K562 (cell line): ENCODE measurements around the gene CD82. TPM values are rescaled to one million over a fixed set of nuclear protein-coding genes. Genes with fewer than 3 reads are reported as not detected.

Experiments used
- ATAC-seq: fragments of 200-7000 bp; cut with Tn5 transposase; 3 replicates; pipeline ENCODE4 v1.9.1; 2020; ENCODE audit warnings: moderate library complexity
- BruUV-seq: library from RNA; stranded (reverse); fragments of 400-500 nt; replicated peaks from 2 replicates; lab custom pipeline; 2021; lab: Mats Ljungman, UMichigan
- CTCF ChIA-PET: fragments of 300-600 bp; formaldehyde crosslinking; extraction: SDS; loops from one replicate; lab custom pipeline; 2021; ENCODE audit warnings: low intra/inter-chr PET ratio; lab: Yijun Ruan, JAX
- POLR2A ChIA-PET: fragments of 300-600, 350-650 bp; sonication (Branson Sonifier 250); formaldehyde crosslinking; extraction: SDS; loops from one replicate; lab custom pipeline; 2021; ENCODE audit warnings: antibody characterized with exemption, inconsistent platforms; lab: Yijun Ruan, JAX
- DNase-seq, 4 experiments: peaks; one replicate each; pipeline versions ENCODE4 v3.0.0 to v3.0.0-alpha.2; 2011 to 2018; ENCODE audit warnings: low spot score in 3 of 4, mixed read lengths in 3 of 4; ENCODE audit errors: extremely low read depth in 1 of 4
- FAIRE-seq: peaks from 2 replicates; lab custom pipeline; 2011; peaks lifted over from hg19 to GRCh38; lab: Jason Lieb, UNC
- H2AFZ ChIP-seq: 2 replicates; pipeline ENCODE4 v1.6.0; 2011; ENCODE audit warnings: low read depth, low read length, control low read depth, inconsistent platforms
- H3K27ac ChIP-seq: fragments of 200-600 bp; 3 replicates; pipeline ENCODE4 v1.8.0; 2011; ENCODE audit warnings: low read depth, mild to moderate bottlenecking, control low read depth, inconsistent platforms, low read length, moderate library complexity, mixed read lengths; ENCODE audit errors: extremely low read depth
- H3K27me3 ChIP-seq, 2 experiments: fragments of 300-600 bp in 1 of 2; 2 replicates in 1 of 2; 3 replicates in 1 of 2; pipeline versions ENCODE4 v1.6.0 to v1.8.0; 2011; ENCODE audit warnings: inconsistent platforms in 2 of 2, low read length in 2 of 2, mild to moderate bottlenecking in 1 of 2, mixed read lengths in 1 of 2, moderate library complexity in 1 of 2; ENCODE audit not compliant: control insufficient read depth in 2 of 2, insufficient read depth in 2 of 2
- H3K36me3 ChIP-seq: fragments of 300-600 bp; 3 replicates; pipeline ENCODE4 v1.8.0; 2011; ENCODE audit warnings: mild to moderate bottlenecking, low read length, inconsistent platforms; ENCODE audit not compliant: control insufficient read depth, insufficient read depth
- H3K4me1 ChIP-seq, 2 experiments: fragments of 200-600 bp in 1 of 2; replicated peaks in 1 of 2; 2 replicates in 1 of 2; 3 replicates in 1 of 2; pipeline versions ENCODE4 v1.5.1 to v1.8.0; 2011; ENCODE audit warnings: inconsistent platforms in 2 of 2, low read length in 2 of 2, mild to moderate bottlenecking in 1 of 2, mixed read lengths in 1 of 2, moderate library complexity in 1 of 2; ENCODE audit not compliant: control insufficient read depth in 2 of 2, insufficient read depth in 2 of 2
- H3K4me2 ChIP-seq: 2 replicates; pipeline ENCODE4 v1.6.1; 2011; ENCODE audit warnings: low read length, control low read depth, inconsistent platforms, mixed read lengths; ENCODE audit not compliant: insufficient read depth
- H3K4me3 ChIP-seq: fragments of 200-600 bp; sonication (generic), shearing (Covaris generic); 2 replicates; pipeline ENCODE4 v1.5.1; 2016; ENCODE audit warnings: control low read depth, inconsistent platforms
- H3K79me2 ChIP-seq: fragments of 200-600 bp; 3 replicates; pipeline ENCODE4 v1.8.0; 2011; ENCODE audit warnings: low read length, inconsistent platforms; ENCODE audit not compliant: control insufficient read depth, insufficient read depth
- H3K9ac ChIP-seq, 2 experiments: 2 replicates each; pipeline versions ENCODE4 v1.6.0 to v1.6.1; 2011; ENCODE audit warnings: low read depth in 2 of 2, low read length in 2 of 2, control low read depth in 1 of 2, inconsistent platforms in 1 of 2, mild to moderate bottlenecking in 1 of 2, mixed read lengths in 1 of 2; ENCODE audit not compliant: insufficient read depth in 1 of 2
- H3K9me1 ChIP-seq: one replicate; pipeline ENCODE4 v1.6.0; 2011; ENCODE audit warnings: inconsistent platforms, mild to moderate bottlenecking, low read length, moderate library complexity; ENCODE audit not compliant: control insufficient read depth, insufficient read depth
- H3K9me3 ChIP-seq: replicated peaks from 2 replicates; pipeline ENCODE4 v1.5.1; 2011; ENCODE audit warnings: low read depth, low read length, inconsistent platforms; ENCODE audit not compliant: control insufficient read depth, insufficient read depth
- H4K20me1 ChIP-seq: replicated peaks from 2 replicates; pipeline ENCODE4 v1.6.1; 2011; ENCODE audit warnings: low read length, inconsistent platforms, mixed read lengths; ENCODE audit not compliant: control insufficient read depth, insufficient read depth
- E2F6 ChIP-seq, 2 experiments: IDR thresholded peaks; 2 replicates each; pipeline ENCODE4 v1.6.1; 2011; ENCODE audit warnings: borderline replicate concordance in 1 of 2, control low read depth in 1 of 2, low read depth in 1 of 2, low read length in 1 of 2, mild to moderate bottlenecking in 1 of 2, mixed read lengths in 1 of 2, moderate library complexity in 1 of 2; ENCODE audit not compliant: insufficient read depth in 1 of 2, insufficient read length in 1 of 2, poor library complexity in 1 of 2, severe bottlenecking in 1 of 2; ENCODE audit errors: extremely low read depth in 1 of 2
- HMGXB4 ChIP-seq: sonication (generic); formaldehyde crosslinking; IDR thresholded peaks from 2 replicates; pipeline ENCODE4 v1.8.1; 2023; ENCODE audit warnings: mild to moderate bottlenecking, missing genetic modification reagents
- ILK ChIP-seq: fragments of 450-650 bp; IDR thresholded peaks from 2 replicates; pipeline ENCODE4 v1.6.1; 2016; ENCODE audit warnings: missing genetic modification characterization, low read depth, mild to moderate bottlenecking, missing compliant biosample characterization, moderate library complexity, borderline replicate concordance
- NRF1 ChIP-seq, 2 experiments: fragments of 450-650 bp; IDR thresholded peaks in 1 of 2; conservative IDR thresholded peaks in 1 of 2; 2 replicates each; pipeline ENCODE4 v1.6.1; 2014; ENCODE audit warnings: mild to moderate bottlenecking in 2 of 2
- RFX1 ChIP-seq: fragments of 450-650 bp; IDR thresholded peaks from 2 replicates; pipeline ENCODE4 v1.6.1; 2016; ENCODE audit warnings: mild to moderate bottlenecking, moderate library complexity
- SETDB1 ChIP-seq: IDR thresholded peaks from one replicate; pipeline ENCODE4 v1.6.1; 2012; ENCODE audit warnings: low read length, control low read depth, inconsistent platforms
- TAL1 ChIP-seq: fragments of 450-650 bp; IDR thresholded peaks from 2 replicates; pipeline ENCODE4 v1.6.1; 2016; ENCODE audit warnings: mild to moderate bottlenecking
- TFAM ChIP-seq: fragments of 250-450 bp; sonication (Bioruptor Pico); conservative IDR thresholded peaks from 2 replicates; pipeline ENCODE4 v1.5.0; 2021; ENCODE audit warnings: mild to moderate bottlenecking, moderate library complexity
- WGBS: fragments of 100-300 bp; shearing (Covaris generic); methylation state at CpG from one replicate; pipeline ENCODE4 v1.1.6; 2016; ENCODE audit warnings: low coverage, mixed read lengths; ENCODE audit not compliant: insufficient coverage; ENCODE audit errors: missing lambda C conversion rate; 5-methylcytosine and 5-hydroxymethylcytosine counted together
- in situ Hi-C: fragments of 300-500 bp; cut with MboI; formaldehyde crosslinking; loops from 4 replicates; pipeline ENCODE4 v1.15.0; 2018; ENCODE audit warnings: inconsistent platforms, mixed read lengths
- intact Hi-C: fragments of 100-400 bp; cut with micrococcal nuclease; formaldehyde crosslinking; loops from 2 replicates; pipeline ENCODE4 v1.14.2; 2022
- polyA plus RNA-seq, 8 experiments: library from polyadenylated mRNA; depleted of rRNA in 4 of 8; stranded (reverse) in 5 of 8; unstranded in 3 of 8; fragments of >200 nt; fragmentation: Nextera tagmentation in 2 of 8; fragmentation: Illumina TruSeq in 1 of 8; extraction: Ambion mirVana in 2 of 8; extraction: Trizol in 1 of 8; gene quantifications; 2 replicates each; pipeline versions ENCODE4 v1.2.1 to v1.2.3, GENCODE V29; 2011 to 2014; ENCODE audit warnings: inconsistent platforms in 1 of 8, missing spikeins in 1 of 8
- total RNA-seq, 7 experiments: library from RNA; depleted of rRNA in 6 of 7; stranded (reverse); fragments of >200 nt in 6 of 7; fragmentation: Illumina TruSeq in 2 of 7; extraction: Trizol in 2 of 7; gene quantifications; 2 replicates each; pipeline versions ENCODE4 v1.2.1 to v1.2.3, GENCODE V29; 2011 to 2021; ENCODE audit warnings: low replicate concordance in 1 of 7

CD82 gene
- total and polyA plus RNA-seq, 9 of the 15 experiments (the other 6 are each of a cell fraction or from before 2014, with no cell fraction given): 0.27 to 9.4 (median 3.0) TPM

- Histone ChIP-seq H4K20me1 (no peaks in the 10 kb centered on the region; the same call in 1 of the 2 replicates), H3K79me2 (no peaks in the 10 kb centered on the region), H3K4me1 (peaks cover 0 to 15% of the 10 kb centered on the region in 2 experiments; a peak in 2 of 5 replicates), H3K27ac (no peak overlapping the region), H3K9ac (peak overlapping the region in 1 of 2 experiments; percentile 52; a peak in 2 of 4 replicates), H2AFZ (no peak overlapping the region), H3K4me2 (no peak overlapping the region), H3K4me3 (no peak overlapping the region), H3K36me3 (no peaks in the 10 kb centered on the region), H3K9me3 (no peaks in the 10 kb centered on the region), H3K27me3 (peaks cover 0 to 12% of the 10 kb centered on the region in 2 experiments; a peak in 1 of 5 replicates), H3K9me1 (no peaks in the 10 kb centered on the region)
- peak; percentile 27 to 28; a peak in 2 of 4 replicates for TF ChIP-seq NRF1 (conservative IDR thresholded peaks at IDR 0.05 in 1 of 2, IDR thresholded peaks at IDR 0.05 in 1 of 2)
- no peak for TF ChIP-seq TFAM (CRISPR knock-in tag)
- ATAC-seq (peak; percentile 26; the same call in 1 of the 3 replicates), FAIRE-seq (no peak), DNase-seq (no peak)
- 37% methylated on average over 11 of the region's 13 CpGs for WGBS
- ChIA-PET CTCF (no interaction called here), POLR2A (interaction anchor here (0.6 to 1.1 kb wide), 3 partner anchors 11 to 56 kb away, joined by 3 to 4 read pairs (median 3); no protein-coding TSS in a partner anchor)
- in situ Hi-C loops (no loop called here), intact Hi-C loops (no loop called here)
- no TSS peak for BruUV-seq
Observed at GRCh38 chr11:44596525-44597276, 31.2 kb downstream of the CD82 start.

GRCh38 chr11:44597358-44598012 is 32.0 kb downstream of the CD82 start:
- no peak overlapping the region for H3K27ac ChIP-seq
- CTCF ChIA-PET: no interaction called here
- TF ChIP-seq SETDB1 (no peak), RFX1 (no peak), ILK (no peak), TAL1 (no peak), E2F6 (IDR thresholded peaks at IDR 0.05; ENCODE audit: borderline replicate concordance in 1 of 2, extremely low read depth in 1 of 2, insufficient read depth in 1 of 2, insufficient read length in 1 of 2, low read depth in 1 of 2, low read length in 1 of 2, poor library complexity in 1 of 2, severe bottlenecking in 1 of 2) (no peak), HMGXB4 (CRISPR knock-in tag) (no peak)

More at GRCh38 chr11:44597358-44598012, 32.0 kb downstream of the CD82 start:
- H3K9ac ChIP-seq: no peak overlapping the region; a peak in 1 of 4 replicates
- no peak overlapping the region for H3K4me2 ChIP-seq
- no TSS peak for BruUV-seq
- WGBS: 21% methylated on average over 5 of the region's 5 CpGs
- intact Hi-C loops (no loop called here), in situ Hi-C loops (no loop called here)
- H3K4me3 ChIP-seq: no peak overlapping the region
- FAIRE-seq (no peak), DNase-seq (no peak), ATAC-seq (no peak)
- H4K20me1 ChIP-seq: no peaks in the 10 kb centered on the region; the same call in 1 of the 2 replicates
- H2AFZ ChIP-seq: no peak overlapping the region
- H3K9me1 ChIP-seq: no peaks in the 10 kb centered on the region
- no peaks in the 10 kb centered on the region for H3K36me3 ChIP-seq
- H3K9me3 ChIP-seq: no peaks in the 10 kb centered on the region
- H3K79me2 ChIP-seq: no peaks in the 10 kb centered on the region
- H3K4me1 ChIP-seq: peaks cover 0 to 15% of the 10 kb centered on the region in 2 experiments; a peak in 2 of 5 replicates
- peaks cover 0 to 11% of the 10 kb centered on the region in 2 experiments; a peak in 1 of 5 replicates for H3K27me3 ChIP-seq
- POLR2A ChIA-PET: interaction anchor here (0.6 kb wide), 2 partner anchors 12 to 57 kb away, joined by 3 read pairs; no protein-coding TSS in a partner anchor
